ENCODE data around the gene SCT. TPM values are rescaled to one million over a fixed set of nuclear protein-coding genes. Genes with fewer than 3 reads are reported as not detected.
A peak's percentile ranks its signal among the peaks of the same experiment; 100 is the strongest.

The SCT gene
- total RNA-seq, 1 experiment from 2014 or later, result not detected

- POLR2A ChIA-PET, result no interaction called here
- Histone ChIP-seq H3K27me3 (ENCODE audit: control insufficient read depth, insufficient read depth, low read length) (no peaks in the 10 kb centered on the region), H3K4me1 (ENCODE audit: control insufficient read depth, insufficient read depth, low read length) (peaks cover 22% of the 10 kb centered on the region), H3K27ac (ENCODE audit: low read length) (no peak overlapping the region), H3K36me3 (ENCODE audit: control insufficient read depth, insufficient read depth, low read length) (peaks cover 8% of the 10 kb centered on the region; the same call in 1 of the 2 replicates), H3K4me3 (ENCODE audit: low read depth in 2 of 2, low read length in 2 of 2) (no peak overlapping the region), H3K9me3 (ENCODE audit: control insufficient read depth, insufficient read depth, low read depth, low read length) (no peaks in the 10 kb centered on the region)
- in situ Hi-C loops (cut with HindIII; ENCODE audit: low pct_unique_long_range_greater_than_20kb, low sequenced_read_pairs) (no loop called here), intact Hi-C loops (cut with micrococcal nuclease; ENCODE audit: unreplicated experiment) (no loop called here)
- TF ChIP-seq POLR2AphosphoS5 (IDR thresholded peaks at IDR 0.05; ENCODE audit: low read depth, low read length) (no peak), SIN3A (IDR thresholded peaks at IDR 0.05; ENCODE audit: borderline replicate concordance, insufficient read depth, low read depth, low read length) (no peak), TCF7L2 (IDR thresholded peaks at IDR 0.05; ENCODE audit: low read depth, low read length) (no peak)
- TF ChIP-seq, protein P1, sequence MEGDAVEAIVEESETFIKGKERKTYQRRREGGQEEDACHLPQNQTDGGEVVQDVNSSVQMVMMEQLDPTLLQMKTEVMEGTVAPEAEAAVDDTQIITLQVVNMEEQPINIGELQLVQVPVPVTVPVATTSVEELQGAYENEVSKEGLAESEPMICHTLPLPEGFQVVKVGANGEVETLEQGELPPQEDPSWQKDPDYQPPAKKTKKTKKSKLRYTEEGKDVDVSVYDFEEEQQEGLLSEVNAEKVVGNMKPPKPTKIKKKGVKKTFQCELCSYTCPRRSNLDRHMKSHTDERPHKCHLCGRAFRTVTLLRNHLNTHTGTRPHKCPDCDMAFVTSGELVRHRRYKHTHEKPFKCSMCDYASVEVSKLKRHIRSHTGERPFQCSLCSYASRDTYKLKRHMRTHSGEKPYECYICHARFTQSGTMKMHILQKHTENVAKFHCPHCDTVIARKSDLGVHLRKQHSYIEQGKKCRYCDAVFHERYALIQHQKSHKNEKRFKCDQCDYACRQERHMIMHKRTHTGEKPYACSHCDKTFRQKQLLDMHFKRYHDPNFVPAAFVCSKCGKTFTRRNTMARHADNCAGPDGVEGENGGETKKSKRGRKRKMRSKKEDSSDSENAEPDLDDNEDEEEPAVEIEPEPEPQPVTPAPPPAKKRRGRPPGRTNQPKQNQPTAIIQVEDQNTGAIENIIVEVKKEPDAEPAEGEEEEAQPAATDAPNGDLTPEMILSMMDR (IDR thresholded peaks at IDR 0.05), result no peak
- TF ChIP-seq, protein P2, sequence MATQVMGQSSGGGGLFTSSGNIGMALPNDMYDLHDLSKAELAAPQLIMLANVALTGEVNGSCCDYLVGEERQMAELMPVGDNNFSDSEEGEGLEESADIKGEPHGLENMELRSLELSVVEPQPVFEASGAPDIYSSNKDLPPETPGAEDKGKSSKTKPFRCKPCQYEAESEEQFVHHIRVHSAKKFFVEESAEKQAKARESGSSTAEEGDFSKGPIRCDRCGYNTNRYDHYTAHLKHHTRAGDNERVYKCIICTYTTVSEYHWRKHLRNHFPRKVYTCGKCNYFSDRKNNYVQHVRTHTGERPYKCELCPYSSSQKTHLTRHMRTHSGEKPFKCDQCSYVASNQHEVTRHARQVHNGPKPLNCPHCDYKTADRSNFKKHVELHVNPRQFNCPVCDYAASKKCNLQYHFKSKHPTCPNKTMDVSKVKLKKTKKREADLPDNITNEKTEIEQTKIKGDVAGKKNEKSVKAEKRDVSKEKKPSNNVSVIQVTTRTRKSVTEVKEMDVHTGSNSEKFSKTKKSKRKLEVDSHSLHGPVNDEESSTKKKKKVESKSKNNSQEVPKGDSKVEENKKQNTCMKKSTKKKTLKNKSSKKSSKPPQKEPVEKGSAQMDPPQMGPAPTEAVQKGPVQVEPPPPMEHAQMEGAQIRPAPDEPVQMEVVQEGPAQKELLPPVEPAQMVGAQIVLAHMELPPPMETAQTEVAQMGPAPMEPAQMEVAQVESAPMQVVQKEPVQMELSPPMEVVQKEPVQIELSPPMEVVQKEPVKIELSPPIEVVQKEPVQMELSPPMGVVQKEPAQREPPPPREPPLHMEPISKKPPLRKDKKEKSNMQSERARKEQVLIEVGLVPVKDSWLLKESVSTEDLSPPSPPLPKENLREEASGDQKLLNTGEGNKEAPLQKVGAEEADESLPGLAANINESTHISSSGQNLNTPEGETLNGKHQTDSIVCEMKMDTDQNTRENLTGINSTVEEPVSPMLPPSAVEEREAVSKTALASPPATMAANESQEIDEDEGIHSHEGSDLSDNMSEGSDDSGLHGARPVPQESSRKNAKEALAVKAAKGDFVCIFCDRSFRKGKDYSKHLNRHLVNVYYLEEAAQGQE (IDR thresholded peaks at IDR 0.05; ENCODE audit: insufficient read depth in 1 of 2, low read depth in 2 of 2, low read length in 1 of 2), result no peak
- CTCF ChIA-PET, result no interaction called here
- TSS peak; percentile 61 for BruUV-seq (replicated peaks)
- DNase-seq (ENCODE audit: low read depth, low spot score), result no peak
- no peak for ATAC-seq
Observed at GRCh38 chr11:581752-582151, 45.2 kb downstream of the SCT start.

DNA sequence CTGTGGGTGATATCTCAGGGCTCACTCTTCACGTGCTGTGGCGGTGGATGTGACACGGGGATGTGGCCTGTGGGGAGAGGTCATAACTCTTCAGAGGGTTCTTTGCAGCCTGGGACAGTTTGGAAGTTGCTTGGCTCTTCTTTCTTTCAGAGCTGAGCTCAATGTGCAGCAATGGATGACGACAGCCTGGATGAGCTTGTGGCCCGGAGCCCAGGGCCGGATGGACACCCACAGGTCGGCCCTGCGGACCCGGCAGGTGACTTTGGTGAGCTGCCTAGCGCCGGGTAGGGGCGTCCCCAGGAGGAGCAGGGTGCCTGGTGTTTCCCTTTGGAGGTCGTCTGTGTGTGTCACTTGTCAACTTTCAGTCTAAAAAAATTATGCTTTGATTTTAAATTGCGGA lies 45.6 kb downstream of the SCT start:
- H3K27me3 ChIP-seq (ENCODE audit: control insufficient read depth, insufficient read depth, low read length), result no peaks in the 10 kb centered on the region
- ChIA-PET POLR2A (interaction anchor here (0.7 kb wide), 1 partner anchor 613 kb away, joined by 5 read pairs; no protein-coding TSS in a partner anchor), CTCF (no interaction called here)
- in situ Hi-C loops (cut with HindIII; ENCODE audit: low pct_unique_long_range_greater_than_20kb, low sequenced_read_pairs), result no loop called here
- H3K4me3 ChIP-seq (ENCODE audit: low read depth in 2 of 2, low read length in 2 of 2), result no peak overlapping the region
- no peak overlapping the region for H3K27ac ChIP-seq (ENCODE audit: low read length)
- no TSS peak for BruUV-seq (replicated peaks)
- DNase-seq (ENCODE audit: low read depth, low spot score), result no peak
- ATAC-seq, result no peak
- peaks cover 22% of the 10 kb centered on the region for H3K4me1 ChIP-seq (ENCODE audit: control insufficient read depth, insufficient read depth, low read length)
- H3K9me3 ChIP-seq (ENCODE audit: control insufficient read depth, insufficient read depth, low read depth, low read length), result no peaks in the 10 kb centered on the region
- no peak for TF ChIP-seq SIN3A (IDR thresholded peaks at IDR 0.05; ENCODE audit: borderline replicate concordance, insufficient read depth, low read depth, low read length)
- no peak for TF ChIP-seq POLR2AphosphoS5 (IDR thresholded peaks at IDR 0.05; ENCODE audit: low read depth, low read length)
- TF ChIP-seq, protein P1 (IDR thresholded peaks at IDR 0.05), result no peak
- TF ChIP-seq TCF7L2 (IDR thresholded peaks at IDR 0.05; ENCODE audit: low read depth, low read length), result no peak
- TF ChIP-seq, protein P2 (IDR thresholded peaks at IDR 0.05; ENCODE audit: insufficient read depth in 1 of 2, low read depth in 2 of 2, low read length in 1 of 2), result no peak
- intact Hi-C loops (cut with micrococcal nuclease; ENCODE audit: unreplicated experiment), result no loop called here
- H3K36me3 ChIP-seq (ENCODE audit: control insufficient read depth, insufficient read depth, low read length), result peaks cover 8% of the 10 kb centered on the region; the same call in 1 of the 2 replicates

Measured in Panc1 (cell line).